GM19324 (cell line): ENCODE data around the gene FOS.
"Not testable (repeated sequence)": the region's sequence is repeated elsewhere in the genome, so short reads cannot be mapped to it uniquely, and the experiment has no call there.

Experiments used
- ATAC-seq: cut with Tn5 transposase; IDR thresholded peaks from one replicate; pipeline ENCODE4 v1.9.1; 2021; ENCODE audit warnings: mild to moderate bottlenecking, moderate library complexity; ENCODE audit not compliant: unreplicated experiment, low FRiP score

The FOS gene

GRCh38 chr14:75292101-75292563 is 13.5 kb downstream of the FOS start:
- no peak for ATAC-seq

DNA sequence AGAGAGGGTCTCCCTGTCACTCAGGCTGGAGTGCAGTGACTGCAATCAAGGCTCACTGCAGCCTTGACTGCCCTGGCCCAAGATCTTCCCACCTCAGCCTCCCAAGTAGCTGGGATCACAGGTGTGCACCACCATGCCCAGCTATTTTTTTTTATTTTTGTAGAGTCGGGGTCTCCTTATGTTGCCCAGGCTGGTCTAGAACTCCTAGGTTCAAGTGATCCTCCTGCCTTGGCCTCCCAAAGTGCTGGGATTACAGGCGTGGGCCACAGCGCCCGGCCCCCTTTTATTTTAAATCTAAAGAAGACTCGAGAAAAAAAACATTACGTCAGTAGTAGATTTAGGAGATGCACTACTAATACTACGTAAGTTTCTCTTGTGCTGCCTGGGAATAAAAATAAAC is 14.3 kb downstream of the FOS start:
- ATAC-seq, result no peak

GRCh38 chr14:75293920-75294648 is 15.5 kb downstream of the FOS start:
- ATAC-seq, result peak; percentile 98

GRCh38 chr14:75294649-75295033 is 16.0 kb downstream of the FOS start:
- no peak for ATAC-seq

DNA sequence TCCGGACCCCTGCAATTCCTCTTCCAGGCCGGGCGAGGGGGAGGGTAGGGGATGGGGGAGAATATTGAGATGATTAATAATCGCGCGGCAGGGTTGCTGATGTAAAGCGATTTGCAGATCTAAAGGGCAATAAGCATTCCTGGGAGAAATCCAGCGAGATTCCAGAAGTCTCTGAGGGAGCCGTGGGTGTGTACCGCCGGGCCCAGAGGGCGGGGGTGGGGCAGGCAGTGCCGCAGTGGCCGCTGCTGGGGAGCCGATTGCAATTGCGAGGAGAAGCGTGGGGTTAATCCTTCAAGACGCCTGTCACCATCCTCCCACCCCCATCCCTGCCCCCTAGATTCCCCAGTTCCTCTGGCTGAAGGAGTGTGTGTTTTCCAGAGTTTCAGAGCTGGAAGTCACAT is 16.4 kb downstream of the FOS start:
- ATAC-seq, result no peak

GRCh38 chr14:75295491-75296345 is 17.1 kb downstream of the FOS start:
- no peak for ATAC-seq

DNA sequence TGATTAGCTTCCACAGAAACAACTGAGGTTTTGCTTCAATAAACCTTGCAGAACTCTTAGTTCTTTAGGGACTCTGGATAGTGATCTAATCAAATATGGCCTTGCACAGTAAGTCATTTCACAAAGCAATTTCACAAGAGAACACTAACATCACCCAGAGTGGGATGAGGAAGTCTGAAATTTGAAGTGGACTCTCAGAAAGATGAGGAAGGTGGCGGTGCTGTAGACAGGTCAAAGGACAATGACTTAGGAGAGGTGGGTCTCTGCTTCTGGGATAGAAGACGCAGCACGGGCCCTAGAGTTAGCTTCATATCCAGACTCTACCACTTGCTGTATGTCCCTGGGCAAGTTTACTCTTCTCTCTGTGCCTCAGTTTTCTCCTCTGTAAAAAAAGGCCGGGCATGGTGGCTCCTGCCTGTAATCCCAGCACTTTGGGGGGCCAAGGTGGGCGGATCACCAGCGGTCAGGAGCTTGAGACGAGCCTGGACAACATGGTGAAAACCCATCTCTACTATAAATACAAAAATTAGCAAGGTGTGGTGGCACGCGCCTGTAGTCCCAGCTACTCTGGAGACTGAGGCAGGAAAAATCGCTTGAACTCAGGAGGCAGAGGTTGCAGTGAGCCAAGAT is 18.9 kb downstream of the FOS start:
- ATAC-seq, result no peak

DNA sequence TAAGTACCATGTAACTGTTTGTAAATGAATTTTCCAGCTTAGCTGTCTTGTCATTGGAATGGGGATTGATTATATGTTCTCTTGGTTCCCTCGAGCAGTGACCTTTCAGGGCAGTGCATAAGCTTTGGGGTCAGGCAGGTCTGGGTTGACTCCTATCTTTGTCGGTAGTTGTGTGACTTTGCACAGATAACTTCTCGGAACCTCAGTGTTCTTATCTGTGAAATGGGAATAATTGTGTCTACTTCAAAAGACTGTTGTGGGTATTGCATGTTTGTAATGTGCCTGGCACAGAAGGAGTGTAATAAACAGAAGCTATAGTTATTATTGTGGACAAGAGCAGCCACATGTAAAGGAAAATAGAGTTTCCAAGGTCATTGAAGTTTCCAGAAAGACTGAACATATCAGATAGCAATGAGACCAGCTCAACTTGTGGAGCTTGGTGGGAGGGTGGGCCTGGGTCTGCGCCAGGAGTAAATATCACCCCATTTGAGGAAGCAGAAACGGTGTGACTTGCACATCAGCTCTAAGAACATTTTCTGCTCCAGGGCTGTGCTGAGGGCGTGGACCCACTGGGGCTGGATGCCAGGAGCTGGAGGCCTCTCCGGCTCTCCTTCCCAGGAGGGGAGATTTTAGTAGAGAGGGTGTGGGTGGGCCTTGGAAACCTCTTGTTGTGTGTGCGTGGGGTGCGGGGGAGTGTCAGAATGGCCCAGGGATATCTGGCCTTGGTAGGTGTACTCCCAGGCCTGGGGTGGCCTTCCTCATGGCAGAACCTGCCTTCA is 19.7 kb downstream of the FOS start:
- ATAC-seq, result no peak

DNA sequence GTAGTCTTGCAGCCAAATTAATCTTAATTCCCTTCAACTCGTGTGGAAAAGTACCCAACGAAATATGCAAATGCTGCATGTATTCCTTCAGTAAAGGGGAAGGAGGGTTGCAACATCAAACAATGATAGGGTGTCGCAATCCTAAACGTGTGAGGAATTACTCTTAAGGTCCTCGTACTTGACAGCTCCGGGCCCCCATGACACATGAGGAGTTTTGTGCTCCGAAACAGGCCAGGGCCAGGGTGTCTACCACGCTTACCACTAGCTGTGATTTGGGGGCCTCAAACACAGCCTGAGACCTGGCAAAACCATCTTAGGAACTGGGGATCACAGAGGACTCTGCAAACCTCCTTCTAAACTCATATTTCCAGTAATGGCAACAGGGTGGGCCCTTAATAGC is 20.4 kb downstream of the FOS start:
- no peak for ATAC-seq

- no peak for ATAC-seq
Measured at GRCh38 chr14:75299576-75299975, 20.9 kb downstream of the FOS start.

- no peak for ATAC-seq
Measured at GRCh38 chr14:75301666-75302325, 23.2 kb downstream of the FOS start.

DNA sequence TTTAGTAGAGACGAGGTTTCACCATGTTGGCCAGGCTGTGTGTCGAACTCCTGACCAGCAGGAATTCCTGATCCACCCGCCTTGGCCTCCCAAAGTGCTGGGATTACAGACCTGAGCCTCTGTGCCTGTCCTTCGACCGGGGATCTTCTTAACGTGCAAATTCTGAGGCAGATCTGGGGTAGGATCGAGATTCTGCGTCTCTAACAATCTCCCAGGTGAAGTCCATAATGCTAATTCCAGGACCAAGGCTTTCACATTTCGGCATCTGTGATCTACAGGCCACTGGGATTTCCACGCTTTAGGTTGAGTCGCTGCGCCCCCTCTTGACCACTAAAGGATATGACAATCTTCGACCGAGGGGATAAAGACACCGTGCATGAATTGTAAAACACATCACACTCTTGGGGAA is 24.8 kb downstream of the FOS start:
- no peak for ATAC-seq

- ATAC-seq, result not testable (repeated sequence)
Measured at GRCh38 chr14:75306410-75306809, 27.8 kb downstream of the FOS start.

DNA sequence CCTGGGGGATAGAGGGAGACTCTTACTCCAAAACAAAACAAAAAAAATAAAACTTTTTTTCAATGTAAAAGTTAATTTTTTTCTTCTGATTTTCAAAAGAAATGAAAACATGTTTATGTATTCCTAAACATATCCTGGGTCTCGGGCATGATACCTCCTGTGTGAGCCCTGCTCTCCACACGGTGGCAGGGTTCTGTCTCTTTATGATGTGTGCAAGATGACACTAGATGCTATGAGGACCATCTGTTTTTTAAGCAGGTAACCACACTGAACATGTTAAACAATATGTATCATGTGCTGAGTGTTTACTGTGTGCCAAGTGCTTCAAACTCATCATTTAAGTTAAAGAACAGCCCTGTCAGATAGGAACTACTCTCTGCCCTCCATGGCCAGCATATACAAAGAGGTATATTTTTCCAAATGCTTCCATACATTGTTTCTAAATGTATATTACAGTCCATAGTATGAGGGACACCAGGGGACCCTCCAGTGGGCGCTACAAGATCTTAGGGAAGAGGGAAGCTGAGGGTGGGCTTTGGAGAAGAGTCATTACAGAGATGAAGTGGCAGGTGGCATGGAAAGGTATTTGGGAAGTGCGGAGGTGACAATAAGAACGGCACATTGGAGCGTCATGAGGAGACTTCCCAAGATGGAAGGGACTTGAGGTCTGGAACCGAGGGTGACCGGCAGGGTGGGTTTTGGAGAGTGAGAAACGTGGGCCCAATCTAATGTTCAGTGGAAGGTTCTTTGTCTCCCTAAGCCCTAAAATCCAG is 28.5 kb downstream of the FOS start:
- ATAC-seq, result no peak

DNA sequence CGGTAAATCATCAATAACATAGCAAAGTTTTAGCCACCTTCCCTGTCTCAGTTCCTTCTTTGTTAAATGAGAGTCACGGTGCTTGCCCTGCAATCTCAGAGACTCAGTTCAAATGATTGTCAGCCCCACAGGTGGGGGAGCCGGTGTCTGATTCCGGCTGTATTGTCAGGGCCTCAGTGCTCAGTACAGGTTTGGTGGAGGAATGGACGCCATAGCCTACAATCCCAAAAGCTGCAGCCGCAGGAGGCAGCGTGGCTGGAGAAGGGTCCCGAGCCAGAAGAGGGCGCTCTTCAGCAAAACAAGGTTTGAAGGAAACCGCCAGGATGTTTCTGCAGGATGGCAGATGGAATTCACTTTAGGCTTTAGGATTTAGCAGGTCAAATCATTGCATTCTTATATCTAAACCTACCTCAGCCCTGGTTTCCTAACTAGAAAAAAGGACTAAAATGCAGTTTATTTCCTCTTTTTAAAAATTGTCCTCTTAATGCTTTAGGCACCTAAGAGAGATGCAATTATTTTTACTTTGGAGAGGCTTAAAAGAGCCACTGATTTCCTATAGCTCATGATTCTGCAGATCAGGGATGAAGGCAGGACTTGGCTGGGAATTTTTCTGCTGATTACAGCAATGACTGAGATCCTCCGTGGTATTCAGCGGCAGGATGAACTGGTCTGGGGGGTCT is 29.2 kb downstream of the FOS start:
- no peak for ATAC-seq

- ATAC-seq, result not testable (repeated sequence)
Measured at GRCh38 chr14:75308991-75309390, 30.4 kb downstream of the FOS start.

GRCh38 chr14:75309561-75309960 is 30.9 kb downstream of the FOS start:
- not testable (repeated sequence) for ATAC-seq

DNA sequence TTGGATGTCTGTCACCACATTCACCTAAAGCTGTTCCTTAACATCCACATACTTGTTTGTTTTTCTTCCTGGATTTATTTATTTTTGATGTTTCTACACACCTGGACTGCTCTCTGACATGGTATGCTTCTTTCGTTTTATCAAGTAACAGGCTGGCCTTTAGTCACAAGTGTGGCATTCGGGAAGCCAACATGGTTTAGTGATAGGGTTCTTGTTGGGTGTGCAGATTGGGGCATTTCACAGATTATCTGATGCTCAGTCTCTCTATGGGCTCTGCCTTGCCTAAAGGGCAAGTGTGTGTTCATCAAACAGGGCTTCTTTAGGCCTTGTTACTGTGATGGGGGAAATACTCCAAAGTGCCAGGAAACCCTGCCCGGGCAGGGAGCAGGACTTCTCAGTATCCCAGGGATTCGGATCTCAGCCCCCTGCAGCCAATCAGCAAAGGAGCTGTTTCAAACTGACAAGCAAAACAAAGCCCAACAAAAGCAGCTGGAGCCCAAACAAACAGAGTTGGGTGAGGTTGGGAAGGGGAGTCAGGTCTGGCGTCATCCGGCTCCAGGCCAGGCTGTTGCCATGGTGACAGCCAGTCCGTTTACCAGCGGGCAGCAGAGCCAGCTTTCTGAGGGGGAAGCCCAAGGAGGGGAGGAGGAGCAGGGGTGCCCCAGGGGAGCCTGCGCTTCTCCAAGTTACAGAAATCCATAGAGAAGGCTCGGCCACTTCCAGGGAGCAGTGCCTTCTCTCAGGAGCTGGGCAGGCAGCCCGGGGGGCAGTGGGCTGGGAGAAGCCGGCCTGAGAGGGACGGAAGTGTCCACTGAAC is 31.9 kb downstream of the FOS start:
- ATAC-seq, result no peak
